Activated CD4-positive, alpha-beta T cell treated with anti-CD3 and anti-CD28 coated beads, Interleukin-2, Interleukin-6, amounts not matched to agents 100 ng/mL and 50 ng/mL, durations not matched to agents 16 hours and 8 hours (primary cell): ENCODE measurements around the gene SLC9A3.

Experiments
- DNase-seq: peaks from one replicate; pipeline ENCODE4 v3.0.0-alpha.2; 2020

SLC9A3 gene

DNA sequence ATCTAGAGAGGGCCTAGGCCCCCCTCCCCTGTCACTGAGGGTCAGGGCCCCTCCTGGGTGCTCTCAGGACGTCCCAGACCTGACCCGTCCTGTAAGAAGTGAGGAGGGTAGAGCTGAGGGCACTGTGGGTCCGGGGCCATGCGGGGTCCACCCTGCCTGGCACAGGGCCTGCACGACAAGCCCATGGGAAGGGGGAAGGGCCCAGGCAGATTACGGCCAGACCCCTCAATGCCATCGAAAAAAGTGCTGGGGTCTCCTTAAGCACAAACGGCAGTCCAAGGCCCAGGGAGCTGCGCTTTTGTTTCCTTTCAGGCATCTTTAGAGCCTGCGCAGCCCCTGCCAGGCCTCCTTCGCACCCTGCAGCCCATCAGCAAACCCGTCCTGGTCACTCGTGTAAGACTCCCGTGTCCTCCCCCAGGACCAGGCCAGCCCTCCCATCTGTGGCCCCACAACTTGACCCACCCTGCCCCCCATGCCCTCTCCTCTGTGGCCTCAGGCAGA is 85.7 kb downstream of the SLC9A3 start:
- no peak for DNase-seq

- no peak for DNase-seq
Observed at GRCh38 chr5:437281-437771, 86.9 kb downstream of the SLC9A3 start.

DNA sequence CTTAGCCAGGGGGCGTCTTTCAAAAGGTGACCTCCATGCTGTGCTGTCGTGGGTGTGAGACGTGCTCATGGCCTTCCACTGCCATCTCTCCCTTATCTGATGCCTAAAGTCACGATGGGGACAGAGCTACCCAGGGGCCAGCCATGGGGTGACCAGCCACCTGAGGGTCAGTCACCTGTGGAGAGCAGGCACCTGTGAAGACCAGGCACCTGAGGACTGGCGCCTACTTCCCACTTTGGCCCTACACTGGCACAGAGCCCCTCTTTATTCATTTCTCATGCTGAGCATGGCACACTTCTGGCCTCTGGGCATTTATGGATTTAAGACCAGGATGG is 87.6 kb downstream of the SLC9A3 start:
- DNase-seq = no peak

DNA sequence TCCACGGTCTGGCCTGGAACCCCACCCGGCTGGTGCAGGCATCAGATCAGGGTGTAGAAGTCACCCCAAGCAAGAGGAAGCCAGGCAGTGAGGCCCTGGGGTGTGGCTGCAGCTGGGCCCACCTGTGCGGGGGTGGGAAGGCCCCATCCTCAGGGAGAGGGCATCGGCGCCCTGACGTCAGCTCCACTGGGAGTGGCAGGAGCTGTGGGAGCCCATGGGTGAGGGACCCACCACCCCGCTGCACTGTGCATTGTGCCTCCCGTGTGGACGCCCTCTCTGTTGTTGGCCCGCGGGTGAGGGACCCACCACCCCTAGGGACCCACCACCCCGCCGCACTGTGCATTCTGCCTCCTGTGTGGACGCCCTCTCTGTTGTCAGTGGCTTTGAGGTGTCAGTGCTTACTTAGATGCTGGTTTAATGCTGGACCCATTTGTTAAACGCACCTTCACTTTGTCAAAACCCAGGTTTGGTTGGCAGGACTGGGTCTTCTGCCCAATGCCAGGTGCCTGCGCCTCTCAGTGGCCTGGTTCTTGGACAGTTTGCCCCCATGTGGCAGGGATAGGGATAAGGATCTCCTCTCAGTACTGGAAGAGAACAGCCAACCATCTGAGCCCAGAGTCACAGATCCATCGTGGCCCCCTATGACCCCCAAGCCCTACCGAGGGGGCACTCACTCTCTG is 88.1 kb downstream of the SLC9A3 start:
- no peak for DNase-seq

DNA sequence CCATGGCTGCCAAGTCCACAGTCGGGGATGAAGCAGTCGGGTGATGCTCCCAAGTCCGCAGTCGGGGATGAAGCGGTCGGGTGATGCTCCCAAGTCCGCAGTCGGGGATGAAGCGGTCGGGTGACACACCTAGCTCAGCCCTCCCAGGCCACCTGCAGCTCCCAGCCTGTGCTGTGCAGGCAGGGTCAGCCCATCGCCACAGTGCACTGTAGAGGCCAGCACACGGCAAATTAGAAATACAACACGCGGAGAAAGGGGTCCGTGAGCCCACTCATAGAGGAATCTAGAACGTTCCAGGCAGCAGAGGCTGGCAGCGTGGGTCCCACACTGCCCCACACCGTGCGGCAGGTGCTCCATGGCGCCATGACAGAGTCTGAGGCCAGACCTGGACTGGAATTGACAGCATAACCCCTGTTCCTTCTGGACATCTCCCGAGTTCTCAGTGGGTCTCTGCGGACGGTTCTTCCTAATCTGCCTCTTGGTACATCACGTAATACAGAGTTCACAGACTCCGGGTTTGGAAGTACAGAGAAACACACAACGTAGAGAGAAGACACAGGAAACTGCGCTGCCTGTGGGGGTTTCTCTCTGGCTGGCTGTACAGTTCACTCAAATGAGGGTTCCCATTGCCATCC is 89.0 kb downstream of the SLC9A3 start:
- no peak for DNase-seq

- DNase-seq = no peak
Observed at GRCh38 chr5:434443-435146, 89.7 kb downstream of the SLC9A3 start.

GRCh38 chr5:433836-434235 is 90.4 kb downstream of the SLC9A3 start:
- DNase-seq = no peak

DNA sequence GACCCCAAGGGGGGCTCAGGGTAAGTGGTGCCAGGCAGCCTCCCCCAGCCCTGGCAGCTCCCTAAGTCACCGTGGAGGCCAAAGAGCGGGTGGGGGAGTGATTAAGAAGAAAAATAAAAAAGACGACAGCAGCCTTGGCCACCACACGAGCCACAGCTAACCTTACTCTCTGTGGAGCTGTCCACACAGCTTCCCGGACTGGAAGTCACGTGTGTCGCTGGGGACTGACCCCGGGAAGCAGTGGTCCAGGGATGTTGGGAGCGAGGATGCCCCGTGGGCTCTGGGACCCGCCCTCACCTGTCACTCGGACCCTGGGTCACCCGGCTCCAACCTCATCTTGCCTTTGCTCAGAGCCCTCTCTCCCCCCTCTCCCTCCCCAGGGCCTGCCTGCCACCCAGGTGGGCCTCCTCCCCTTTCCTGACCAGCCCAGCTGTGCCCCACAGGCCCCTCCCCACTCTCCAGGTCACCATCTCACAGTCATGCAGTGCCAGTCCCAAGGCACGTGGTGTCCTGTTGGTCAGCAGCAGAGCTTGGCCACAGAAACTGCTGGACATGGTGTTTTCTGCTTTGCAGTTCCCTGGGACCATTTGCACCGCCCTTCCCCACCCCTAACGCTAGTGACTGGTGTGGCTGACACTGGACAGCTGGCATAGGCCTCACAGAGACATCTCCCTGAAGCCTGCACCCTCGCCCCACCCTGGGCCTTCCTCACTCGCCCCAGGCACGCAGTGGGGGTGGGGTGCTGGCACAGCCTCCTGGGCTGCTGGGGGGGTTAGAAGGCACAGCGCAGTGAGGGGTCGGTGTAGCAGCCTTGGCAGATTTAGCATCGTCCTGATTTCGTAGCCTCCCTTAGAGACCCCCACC is 91.1 kb downstream of the SLC9A3 start:
- DNase-seq = no peak

GRCh38 chr5:432201-432927 is 91.9 kb downstream of the SLC9A3 start:
- DNase-seq = no peak

DNA sequence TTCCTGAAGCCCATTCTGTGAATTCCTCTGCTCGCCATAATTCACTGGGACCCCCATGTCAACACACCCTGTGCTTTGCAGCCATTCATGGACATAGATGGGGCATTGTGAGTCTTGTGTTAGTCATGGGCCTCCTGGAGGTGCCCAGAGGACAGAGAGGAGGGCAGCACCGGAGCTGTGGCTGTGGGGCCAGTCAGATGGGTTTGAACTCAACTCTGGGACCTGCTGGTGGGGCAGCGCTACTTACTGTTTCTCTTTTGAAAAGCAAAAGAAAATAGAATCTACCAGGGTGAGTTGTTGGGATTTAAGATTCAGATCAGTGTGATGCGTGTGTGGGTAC is 92.6 kb downstream of the SLC9A3 start:
- no peak for DNase-seq

DNA sequence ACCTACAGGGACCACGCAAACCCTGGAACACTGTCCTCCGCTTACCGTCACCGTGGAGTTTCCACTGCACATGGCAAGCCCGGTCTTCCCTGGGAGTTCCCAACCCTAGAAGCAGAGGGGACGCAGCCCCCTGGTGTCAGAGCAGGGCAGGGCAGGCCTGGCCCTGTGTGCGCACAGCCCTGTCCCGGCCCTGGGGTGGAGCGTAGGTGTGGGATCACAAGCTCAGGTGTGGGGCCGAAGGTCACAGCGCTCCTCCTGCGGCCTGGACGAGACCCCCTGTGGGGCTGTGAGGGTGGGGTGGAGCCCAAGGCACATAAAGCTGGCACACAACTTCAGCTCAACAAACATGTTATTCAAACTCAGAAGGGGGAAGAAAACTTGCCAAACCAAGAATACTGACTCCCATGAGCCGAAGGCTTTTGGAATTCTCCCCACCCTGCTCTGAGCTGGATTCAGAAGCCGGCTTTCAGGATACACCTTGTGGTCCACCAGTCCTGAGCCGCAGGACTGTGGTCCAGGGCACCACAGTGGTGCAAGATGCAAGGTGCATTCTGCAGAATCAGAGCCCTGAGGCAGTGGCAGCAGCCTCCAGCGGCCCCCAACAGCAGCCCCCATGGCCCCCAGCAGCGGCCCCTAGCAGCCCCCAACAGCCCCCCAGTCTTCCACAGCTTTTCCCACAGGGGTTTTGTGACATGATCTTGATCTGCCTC is 93.1 kb downstream of the SLC9A3 start:
- peak; percentile 49 for DNase-seq

DNA sequence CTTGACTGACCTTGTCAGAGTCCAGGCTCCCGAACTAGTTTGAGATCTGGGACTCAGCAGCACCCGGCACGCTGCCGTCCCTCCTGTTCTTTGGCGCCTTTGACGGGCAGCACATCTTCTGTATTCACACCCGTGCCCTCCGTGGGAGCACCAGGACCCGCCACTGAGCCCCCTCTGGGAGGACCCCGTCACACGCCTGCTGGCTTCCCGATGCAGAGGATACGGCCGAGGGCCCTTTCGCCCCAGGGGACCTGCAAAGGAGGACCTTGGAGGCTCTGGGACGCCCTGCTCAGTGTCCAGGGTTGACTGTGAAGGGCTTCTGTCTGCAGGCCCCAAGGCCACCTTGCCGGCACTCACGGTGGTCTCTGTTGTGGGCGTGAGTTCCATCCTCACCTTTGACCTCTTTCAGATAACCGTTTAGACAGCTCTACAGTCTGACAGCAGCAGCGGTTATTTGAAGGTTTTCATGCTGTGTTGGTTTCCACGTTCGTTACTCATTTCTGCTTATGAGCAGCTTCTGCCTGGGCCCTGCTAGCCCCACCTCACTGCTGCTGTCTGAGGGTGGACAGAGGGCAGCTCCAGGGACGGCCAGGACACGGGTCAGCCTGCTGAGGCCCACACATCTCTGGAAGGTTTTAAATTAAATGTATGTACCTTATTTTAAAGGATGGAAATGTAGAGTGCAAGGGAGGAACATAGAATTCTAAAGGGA is 93.9 kb downstream of the SLC9A3 start:
- DNase-seq = no peak

GRCh38 chr5:429453-430188 is 94.6 kb downstream of the SLC9A3 start:
- no peak for DNase-seq

DNA sequence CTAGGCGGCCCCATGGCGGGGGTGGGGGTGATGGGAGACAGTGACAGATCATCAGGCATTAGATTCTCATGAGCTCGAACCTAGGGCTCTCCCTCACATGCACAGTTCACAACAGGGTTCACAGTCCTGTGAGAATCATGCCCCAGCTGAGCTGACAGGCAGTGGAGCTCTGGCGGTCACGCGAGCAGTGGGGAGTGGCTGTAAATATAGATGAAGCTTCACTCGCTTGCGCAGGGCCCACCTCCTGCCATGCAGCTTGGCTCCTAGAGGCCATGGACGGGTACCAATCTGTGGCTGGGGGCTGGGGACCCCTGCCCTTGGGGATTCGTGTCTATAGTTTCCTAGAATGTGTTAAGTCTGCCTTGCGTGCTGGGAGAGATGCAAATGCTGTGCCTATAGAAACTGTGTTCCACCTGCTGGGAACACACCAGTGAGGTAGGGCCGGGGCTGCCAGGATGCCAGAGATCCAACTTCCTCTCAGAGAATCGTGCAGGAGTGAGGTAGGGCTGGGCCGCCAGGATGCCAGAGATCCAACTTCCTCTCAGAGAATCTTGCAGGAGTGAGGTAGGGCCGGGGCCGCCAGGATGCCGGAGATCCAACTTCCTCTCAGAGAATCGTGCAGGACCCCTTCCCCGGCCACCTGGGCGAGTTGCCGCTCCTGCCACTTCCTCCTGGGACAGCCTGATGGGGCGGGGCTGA is 95.3 kb downstream of the SLC9A3 start:
- no peak for DNase-seq

- DNase-seq = no peak
Observed at GRCh38 chr5:428219-428618, 96.0 kb downstream of the SLC9A3 start.

GRCh38 chr5:427415-428087 is 96.7 kb downstream of the SLC9A3 start:
- DNase-seq = no peak

GRCh38 chr5:426392-426976 is 97.8 kb downstream of the SLC9A3 start:
- DNase-seq = no peak

DNA sequence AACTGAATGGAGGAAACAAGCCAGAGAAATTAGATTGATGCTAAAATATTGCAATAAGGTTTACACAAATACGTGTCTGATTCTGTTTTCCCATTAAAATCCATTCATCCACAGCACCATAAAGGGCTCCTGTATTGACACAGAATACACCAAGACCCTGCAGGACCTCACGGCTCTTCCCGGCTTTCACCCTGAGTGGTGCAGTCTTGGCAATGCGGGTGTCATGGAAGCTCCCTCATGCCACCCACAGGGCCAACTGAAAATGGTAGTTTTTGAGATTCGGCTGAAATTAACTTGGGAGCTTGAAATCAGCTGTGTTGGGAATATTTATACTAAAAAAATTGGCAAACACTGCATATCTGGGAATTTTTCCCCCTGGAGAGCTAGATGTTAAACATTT is 98.5 kb downstream of the SLC9A3 start:
- DNase-seq = peak; percentile 27
